HUES64 (cell line): ENCODE data around the gene ENOX1.

ENCODE experiments used
- H3K27ac ChIP-seq: 2 replicates; pipeline ENCODE4 v1.7.0; 2013; ENCODE audit warnings: low read depth, low read length, inconsistent platforms
- H3K27me3 ChIP-seq: 2 replicates; pipeline ENCODE4 v1.6.1; 2013; ENCODE audit warnings: mild to moderate bottlenecking, low read length; ENCODE audit not compliant: insufficient read depth
- H3K36me3 ChIP-seq: 2 replicates; pipeline ENCODE4 v1.6.1; 2013; ENCODE audit warnings: mild to moderate bottlenecking, low read length; ENCODE audit not compliant: insufficient read depth
- H3K4me1 ChIP-seq: 2 replicates; pipeline ENCODE4 v1.6.1; 2013; ENCODE audit warnings: mild to moderate bottlenecking, low read length, moderate library complexity; ENCODE audit not compliant: insufficient read depth
- H3K4me3 ChIP-seq: 2 replicates; pipeline ENCODE4 v1.5.1; 2013; ENCODE audit warnings: mild to moderate bottlenecking, low read length, moderate library complexity
- H3K9ac ChIP-seq: 2 replicates; pipeline ENCODE4 v1.6.1; 2013; ENCODE audit warnings: mild to moderate bottlenecking, low read depth, low read length
- H3K9me3 ChIP-seq: 2 replicates; pipeline ENCODE4 v1.6.1; 2013; ENCODE audit warnings: low read depth, low read length; ENCODE audit not compliant: insufficient read depth
- WGBS: fragments of 150-250, 120-280 bp; methylation state at CpG from one replicate; pipeline ENCODE4 v1.1.7; 2013; ENCODE audit warnings: missing lambda C conversion rate; 5-methylcytosine and 5-hydroxymethylcytosine counted together

ENOX1 gene

GRCh38 chr13:43514311-43514710, 272.5 kb downstream of the ENOX1 start:
- no peaks in the 10 kb centered on the region for H3K4me1 ChIP-seq
- H3K36me3 ChIP-seq, result no peaks in the 10 kb centered on the region
- no peak overlapping the region for H3K4me3 ChIP-seq
- H3K27ac ChIP-seq, result no peak overlapping the region
- no peaks in the 10 kb centered on the region for H3K27me3 ChIP-seq
- no peak overlapping the region for H3K9ac ChIP-seq
- no peaks in the 10 kb centered on the region for H3K9me3 ChIP-seq
- WGBS, result no CpG with 5 or more reads among the region's 1 CpG

- Histone ChIP-seq H3K9ac (no peak overlapping the region), H3K4me3 (no peak overlapping the region), H3K27me3 (no peaks in the 10 kb centered on the region), H3K4me1 (no peaks in the 10 kb centered on the region), H3K27ac (no peak overlapping the region), H3K36me3 (no peaks in the 10 kb centered on the region), H3K9me3 (no peaks in the 10 kb centered on the region)
- WGBS, result 96% methylated on average over 2 of the region's 2 CpGs
These were observed 274.6 kb downstream of the ENOX1 start for GRCh38 chr13:43512221-43512620.

GRCh38 chr13:43510956-43511901, 275.5 kb downstream of the ENOX1 start:
- Histone ChIP-seq H3K4me3 (no peak overlapping the region), H3K4me1 (no peaks in the 10 kb centered on the region), H3K9ac (no peak overlapping the region), H3K27ac (no peak overlapping the region), H3K9me3 (no peaks in the 10 kb centered on the region), H3K36me3 (no peaks in the 10 kb centered on the region), H3K27me3 (no peaks in the 10 kb centered on the region)
- WGBS, result 93% methylated on average over 5 of the region's 6 CpGs

GRCh38 chr13:43495732-43496131, 291.0 kb downstream of the ENOX1 start:
- Histone ChIP-seq H3K4me1 (no peaks in the 10 kb centered on the region), H3K4me3 (no peak overlapping the region), H3K27me3 (no peaks in the 10 kb centered on the region), H3K27ac (no peak overlapping the region), H3K9me3 (no peaks in the 10 kb centered on the region), H3K36me3 (no peaks in the 10 kb centered on the region), H3K9ac (no peak overlapping the region)
- WGBS, result no CpG with 5 or more reads among the region's 1 CpG

GRCh38 chr13:43494206-43494605, 292.6 kb downstream of the ENOX1 start:
- no peaks in the 10 kb centered on the region for H3K36me3 ChIP-seq
- no peaks in the 10 kb centered on the region for H3K27me3 ChIP-seq
- WGBS, result 95% methylated on average over 4 of the region's 4 CpGs

GRCh38 chr13:43493496-43494000, 293.2 kb downstream of the ENOX1 start:
- Histone ChIP-seq H3K9ac (no peak overlapping the region), H3K4me1 (no peaks in the 10 kb centered on the region), H3K36me3 (no peaks in the 10 kb centered on the region), H3K9me3 (no peaks in the 10 kb centered on the region), H3K4me3 (no peak overlapping the region), H3K27ac (no peak overlapping the region), H3K27me3 (no peaks in the 10 kb centered on the region)
- 87% methylated on average over 3 of the region's 3 CpGs for WGBS

More at GRCh38 chr13:43494206-43494605, 292.6 kb downstream of the ENOX1 start:
- no peak overlapping the region for H3K4me3 ChIP-seq
- H3K9ac ChIP-seq, result no peak overlapping the region
- H3K4me1 ChIP-seq, result no peaks in the 10 kb centered on the region
- no peaks in the 10 kb centered on the region for H3K9me3 ChIP-seq
- no peak overlapping the region for H3K27ac ChIP-seq

DNA sequence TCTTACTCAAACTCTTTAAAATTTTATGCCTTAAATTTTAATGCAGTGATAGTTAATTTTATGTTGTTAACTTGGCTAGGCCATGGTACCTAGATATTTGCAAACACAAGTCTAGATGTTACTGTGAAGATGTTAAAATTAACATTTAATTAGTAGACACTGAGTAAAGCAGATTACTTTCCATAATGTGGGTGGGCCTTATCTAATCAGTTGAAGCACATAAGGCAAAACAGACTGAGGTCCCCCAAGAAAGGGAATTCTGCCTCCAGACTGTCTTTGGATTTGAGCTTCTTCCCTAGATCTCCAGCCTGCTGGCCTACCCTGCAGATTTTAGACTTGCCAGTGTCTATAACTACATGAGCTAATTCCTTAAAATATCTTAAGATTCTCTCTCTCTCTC, 294.0 kb downstream of the ENOX1 start:
- no peaks in the 10 kb centered on the region for H3K9me3 ChIP-seq
- no peaks in the 10 kb centered on the region for H3K27me3 ChIP-seq
- no peaks in the 10 kb centered on the region for H3K36me3 ChIP-seq
- H3K4me1 ChIP-seq, result no peaks in the 10 kb centered on the region
- H3K4me3 ChIP-seq, result no peak overlapping the region
- no peak overlapping the region for H3K27ac ChIP-seq
- no peak overlapping the region for H3K9ac ChIP-seq

GRCh38 chr13:43492311-43492710, 294.5 kb downstream of the ENOX1 start:
- Histone ChIP-seq H3K36me3 (no peaks in the 10 kb centered on the region), H3K9me3 (no peaks in the 10 kb centered on the region), H3K27ac (no peak overlapping the region), H3K4me1 (no peaks in the 10 kb centered on the region), H3K9ac (no peak overlapping the region), H3K4me3 (no peak overlapping the region), H3K27me3 (no peaks in the 10 kb centered on the region)
- 96% methylated on average over 2 of the region's 2 CpGs for WGBS

- Histone ChIP-seq H3K9me3 (no peaks in the 10 kb centered on the region), H3K27me3 (no peaks in the 10 kb centered on the region), H3K9ac (no peak overlapping the region), H3K4me3 (no peak overlapping the region), H3K27ac (no peak overlapping the region), H3K36me3 (no peaks in the 10 kb centered on the region), H3K4me1 (no peaks in the 10 kb centered on the region)
- WGBS, result 92% methylated on average over 3 of the region's 3 CpGs
These were observed 297.5 kb downstream of the ENOX1 start for GRCh38 chr13:43489233-43489632.

DNA sequence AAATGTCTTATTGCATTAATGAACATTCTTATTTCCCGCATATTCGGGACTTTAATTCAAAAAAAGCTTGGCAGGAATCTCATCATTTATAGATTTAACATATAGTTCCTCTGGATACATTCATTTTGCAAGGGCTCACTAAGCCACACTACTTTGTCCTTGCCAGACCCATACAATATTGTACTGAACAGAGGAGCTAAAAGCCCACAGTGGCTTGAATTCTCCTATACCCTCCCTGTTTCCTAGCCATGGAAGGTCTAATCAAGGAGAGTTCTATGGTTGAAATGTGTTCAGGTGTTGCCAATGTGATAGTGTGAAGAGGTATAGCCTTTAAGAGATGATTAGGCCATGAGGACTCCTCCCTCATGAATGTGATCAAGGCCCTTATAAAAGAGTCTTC, 298.9 kb downstream of the ENOX1 start:
- Histone ChIP-seq H3K4me3 (no peak overlapping the region), H3K9ac (no peak overlapping the region), H3K4me1 (no peaks in the 10 kb centered on the region), H3K27ac (no peak overlapping the region), H3K36me3 (no peaks in the 10 kb centered on the region), H3K27me3 (no peaks in the 10 kb centered on the region), H3K9me3 (no peaks in the 10 kb centered on the region)
- 94% methylated on average over 2 of the region's 2 CpGs for WGBS

DNA sequence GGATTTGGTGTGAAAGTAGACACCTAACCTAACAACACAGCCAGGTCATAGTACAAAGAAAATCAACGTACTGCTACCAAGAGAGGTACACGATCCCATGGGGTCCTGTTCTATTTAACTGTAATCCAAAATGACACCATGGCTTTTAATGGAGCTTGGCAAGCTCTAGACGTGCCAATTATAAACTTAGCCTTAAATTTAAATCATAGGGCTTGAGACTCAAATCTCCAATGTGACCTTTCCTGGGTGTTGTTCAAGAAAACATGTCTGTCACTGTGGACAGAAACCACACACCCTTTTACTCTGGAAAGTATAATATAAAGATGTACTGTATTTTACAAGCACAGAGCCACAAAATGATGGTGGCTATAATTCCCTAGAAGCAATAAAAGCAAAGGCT, 299.3 kb downstream of the ENOX1 start:
- no peak overlapping the region for H3K4me3 ChIP-seq
- no peaks in the 10 kb centered on the region for H3K27me3 ChIP-seq
- no peaks in the 10 kb centered on the region for H3K36me3 ChIP-seq
- H3K9me3 ChIP-seq, result no peaks in the 10 kb centered on the region
- no peak overlapping the region for H3K9ac ChIP-seq
- H3K4me1 ChIP-seq, result no peaks in the 10 kb centered on the region
- no peak overlapping the region for H3K27ac ChIP-seq
- 87% methylated on average over 3 of the region's 3 CpGs for WGBS
